ENCODE data around the gene NDUFA1.
"Not testable (repeated sequence)": the region's sequence is repeated elsewhere in the genome, so short reads cannot be mapped to it uniquely, and the experiment has no call there.

NDUFA1 gene

GRCh38 chrX:119871599-119872395 lies at the start of gene NDUFA1, which contains the start of gene RNF113A:
Gene NDUFA1, plus strand, starts transcription at chrX:119871832. Its CDS starts 80 bp downstream, at chrX:119871912.
Gene RNF113A, minus strand, starts transcription at chrX:119871733. Its CDS starts 120 bp downstream, at chrX:119871613.
- H3K4me3 Mint-ChIP-seq, result peak within 1 kb of the TSS; percentile 92

GRCh38 chrX:119824221-119824620 lies 47.4 kb upstream of the NDUFA1 start:
- not testable (repeated sequence) for DNase-seq; H3K4me3 Mint-ChIP-seq; H3K9me3 Mint-ChIP-seq; H3K36me3 Mint-ChIP-seq (ENCODE audit: low read depth); H3K27ac Mint-ChIP-seq
- peaks cover 29% of the 10 kb centered on the region for H3K4me1 Mint-ChIP-seq (ENCODE audit: low read depth)
- peaks cover 10% of the 10 kb centered on the region for H3K27me3 Mint-ChIP-seq

More at GRCh38 chrX:119871599-119872395, at the start of gene NDUFA1, which contains the start of gene RNF113A:
- Mint-ChIP-seq H3K27ac (peak within 1 kb of the TSS; percentile 99), H3K36me3 (ENCODE audit: low read depth) (peaks cover 40% of the 10 kb centered on the region), H3K27me3 (peaks cover 6% of the 10 kb centered on the region), H3K4me1 (ENCODE audit: low read depth) (peaks cover 17% of the 10 kb centered on the region), H3K9me3 (no peaks in the 10 kb centered on the region)
- DNase-seq, result peak; percentile 86

DNA sequence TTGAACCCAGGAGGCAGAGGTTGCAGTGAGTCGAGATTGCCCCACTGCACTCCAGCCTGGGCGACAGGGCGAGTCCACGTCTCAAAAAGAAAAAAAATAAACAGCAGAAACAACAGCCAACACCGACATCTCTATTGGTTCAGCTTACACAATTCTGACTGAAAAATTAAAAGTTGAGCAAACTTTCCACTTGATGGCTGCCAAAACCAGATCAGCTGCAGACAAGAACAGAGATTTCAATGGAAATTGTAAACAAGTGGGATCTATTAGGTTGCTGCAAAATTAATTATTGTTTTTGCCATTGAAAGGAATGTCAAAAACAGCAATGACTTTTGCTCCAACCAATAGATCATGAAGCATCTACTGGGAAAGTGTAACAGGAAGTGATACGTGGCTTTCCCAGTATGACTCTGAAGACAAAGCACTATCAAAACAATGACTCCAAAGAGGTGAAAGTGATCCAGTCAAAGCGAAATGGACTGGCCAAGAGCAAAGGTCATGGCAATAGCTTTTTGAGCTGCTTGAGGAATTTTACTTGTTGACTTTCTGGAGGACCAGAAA lies 45.2 kb upstream of the NDUFA1 start:
- Mint-ChIP-seq H3K4me1 (ENCODE audit: low read depth) (peaks cover 18% of the 10 kb centered on the region), H3K9me3 (no peaks in the 10 kb centered on the region), H3K27me3 (peaks cover 8% of the 10 kb centered on the region), H3K36me3 (ENCODE audit: low read depth) (peaks cover 24% of the 10 kb centered on the region), H3K27ac (no peak overlapping the region), H3K4me3 (no peak overlapping the region)
- no peak for DNase-seq

GRCh38 chrX:119828446-119828845 lies 43.2 kb upstream of the NDUFA1 start:
- no peak overlapping the region for H3K4me3 Mint-ChIP-seq
- no peak overlapping the region for H3K27ac Mint-ChIP-seq
- peaks cover 10% of the 10 kb centered on the region for H3K4me1 Mint-ChIP-seq (ENCODE audit: low read depth)
- H3K36me3 Mint-ChIP-seq (ENCODE audit: low read depth), result peaks cover 34% of the 10 kb centered on the region
- H3K27me3 Mint-ChIP-seq, result peaks cover 10% of the 10 kb centered on the region
- DNase-seq, result no peak
- H3K9me3 Mint-ChIP-seq, result no peaks in the 10 kb centered on the region

- Mint-ChIP-seq H3K27me3 (peaks cover 11% of the 10 kb centered on the region), H3K9me3 (no peaks in the 10 kb centered on the region), H3K27ac (no peak overlapping the region), H3K4me1 (ENCODE audit: low read depth) (no peaks in the 10 kb centered on the region), H3K36me3 (ENCODE audit: low read depth) (peaks cover 73% of the 10 kb centered on the region), H3K4me3 (no peak overlapping the region)
- DNase-seq, result no peak
These were observed 37.7 kb upstream of the NDUFA1 start for GRCh38 chrX:119833905-119834304.

- DNase-seq, result peak; percentile 89
- Mint-ChIP-seq H3K9me3 (no peaks in the 10 kb centered on the region), H3K4me1 (ENCODE audit: low read depth) (peaks cover 11% of the 10 kb centered on the region), H3K27ac (peak within 1 kb of the TSS; percentile 98), H3K4me3 (peak within 1 kb of the TSS; percentile 97), H3K27me3 (peaks cover 15% of the 10 kb centered on the region), H3K36me3 (ENCODE audit: low read depth) (peaks cover 32% of the 10 kb centered on the region)
These were observed 19.0 kb upstream of the NDUFA1 start, which contains the start of gene UPF3B for GRCh38 chrX:119852382-119853353. Gene UPF3B, minus strand, starts transcription at chrX:119852963. Its CDS starts 35 bp downstream, at chrX:119852928.

- Mint-ChIP-seq H3K27me3 (peaks cover 17% of the 10 kb centered on the region), H3K4me3 (peak overlapping the region; percentile 97), H3K36me3 (ENCODE audit: low read depth) (peaks cover 28% of the 10 kb centered on the region), H3K9me3 (no peaks in the 10 kb centered on the region), H3K4me1 (ENCODE audit: low read depth) (peaks cover 11% of the 10 kb centered on the region), H3K27ac (peak overlapping the region; percentile 98)
- DNase-seq, result no peak
These were observed 18.2 kb upstream of the NDUFA1 start for GRCh38 chrX:119853444-119853843.

- no peaks in the 10 kb centered on the region for H3K9me3 Mint-ChIP-seq
- peak overlapping the region; percentile 92 for H3K4me3 Mint-ChIP-seq
- H3K27ac Mint-ChIP-seq, result peak overlapping the region; percentile 99
- DNase-seq, result peak; percentile 41
- peaks cover 17% of the 10 kb centered on the region for H3K4me1 Mint-ChIP-seq (ENCODE audit: low read depth)
- H3K27me3 Mint-ChIP-seq, result peaks cover 2% of the 10 kb centered on the region
- H3K36me3 Mint-ChIP-seq (ENCODE audit: low read depth), result peaks cover 32% of the 10 kb centered on the region
These were observed 953 bp upstream of the NDUFA1 start for GRCh38 chrX:119870626-119871131.

- H3K9me3 Mint-ChIP-seq, result no peaks in the 10 kb centered on the region
- peaks cover 38% of the 10 kb centered on the region for H3K36me3 Mint-ChIP-seq (ENCODE audit: low read depth)
- H3K27me3 Mint-ChIP-seq, result peaks cover 4% of the 10 kb centered on the region
- H3K4me3 Mint-ChIP-seq, result peak overlapping the region; percentile 92
- peaks cover 17% of the 10 kb centered on the region for H3K4me1 Mint-ChIP-seq (ENCODE audit: low read depth)
- no peak for DNase-seq
- H3K27ac Mint-ChIP-seq, result peak overlapping the region; percentile 99
These were observed 410 bp upstream of the NDUFA1 start for GRCh38 chrX:119871245-119871598.

- H3K27ac Mint-ChIP-seq, result no peak overlapping the region
- no peak overlapping the region for H3K4me3 Mint-ChIP-seq
- no peak for DNase-seq
- peaks cover 17% of the 10 kb centered on the region for H3K4me1 Mint-ChIP-seq (ENCODE audit: low read depth)
- peaks cover 14% of the 10 kb centered on the region for H3K27me3 Mint-ChIP-seq
- H3K9me3 Mint-ChIP-seq, result no peaks in the 10 kb centered on the region
- peaks cover 24% of the 10 kb centered on the region for H3K36me3 Mint-ChIP-seq (ENCODE audit: low read depth)
These were observed 7.1 kb downstream of the NDUFA1 start for GRCh38 chrX:119878740-119879139.

- Mint-ChIP-seq H3K4me3 (no peak overlapping the region), H3K27ac (no peak overlapping the region), H3K4me1 (ENCODE audit: low read depth) (peaks cover 12% of the 10 kb centered on the region), H3K36me3 (ENCODE audit: low read depth) (peaks cover 24% of the 10 kb centered on the region), H3K9me3 (no peaks in the 10 kb centered on the region), H3K27me3 (peaks cover 14% of the 10 kb centered on the region)
- no peak for DNase-seq
These were observed 8.4 kb downstream of the NDUFA1 start for GRCh38 chrX:119880076-119880475.

GRCh38 chrX:119880552-119881437 lies 9.2 kb downstream of the NDUFA1 start:
- Mint-ChIP-seq H3K27ac (peak overlapping the region; percentile 10), H3K4me3 (no peak overlapping the region), H3K9me3 (no peaks in the 10 kb centered on the region), H3K27me3 (peaks cover 14% of the 10 kb centered on the region), H3K4me1 (ENCODE audit: low read depth) (peaks cover 12% of the 10 kb centered on the region), H3K36me3 (ENCODE audit: low read depth) (peaks cover 22% of the 10 kb centered on the region)
- peak; percentile 43 for DNase-seq
